ENCODE data around the gene MYBPC2.

The MYBPC2 gene

DNA sequence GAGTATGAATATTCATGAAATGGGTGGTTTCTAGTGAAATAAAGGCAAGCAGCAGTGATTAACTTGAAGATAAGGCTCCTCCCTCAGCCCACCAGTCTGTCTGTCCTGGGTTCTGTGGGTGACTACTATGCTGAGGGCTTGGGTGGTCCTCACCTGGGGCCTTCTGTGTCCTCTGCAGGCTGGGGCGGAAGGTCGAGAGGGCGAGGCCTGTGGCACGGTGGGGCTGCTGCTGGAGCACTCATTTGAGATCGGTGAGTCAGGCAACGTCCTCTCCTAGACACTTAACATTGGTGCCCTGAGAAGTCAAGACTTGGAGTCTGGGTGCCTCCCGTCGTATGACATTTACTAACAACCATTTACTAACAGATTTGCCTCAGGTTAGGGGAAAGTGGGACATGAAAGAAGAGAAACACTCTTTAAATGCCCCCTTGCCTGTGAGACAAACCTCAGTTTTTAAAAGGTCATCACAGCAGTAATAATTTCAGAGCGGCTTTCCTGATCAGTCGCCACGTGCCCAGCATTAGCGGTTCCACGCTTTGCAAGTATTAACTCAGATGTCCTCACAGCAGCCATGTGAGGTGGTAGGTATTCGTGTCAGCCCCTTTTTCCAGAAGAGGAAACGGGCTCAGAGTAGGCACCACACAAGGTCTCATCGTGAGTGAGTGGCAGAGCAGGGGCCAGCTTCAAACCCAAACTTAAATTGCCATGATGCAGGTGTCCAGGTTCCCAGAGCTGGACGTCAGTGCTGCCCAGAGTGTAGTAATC is 45.2 kb downstream of the MYBPC2 start:
- Histone ChIP-seq H3K4me1 (ENCODE audit: control insufficient read depth in 5 of 5, insufficient read depth in 5 of 5, low read length in 5 of 5) (peaks cover 3 to 21% (median 16%) of the 10 kb centered on the region in 5 donors), H3K27me3 (ENCODE audit: control insufficient read depth in 5 of 5, insufficient read depth in 4 of 5, low read length in 5 of 5) (no peaks in the 10 kb centered on the region), H3K4me3 (ENCODE audit: low read depth in 1 of 5, low read length in 5 of 5) (peak overlapping the region in 2 of 5 donors; percentile 93 to 94), H3K9me3 (ENCODE audit: control insufficient read depth in 5 of 5, low read length in 5 of 5) (no peaks in the 10 kb centered on the region), H3K27ac (ENCODE audit: low read depth, low read length) (no peak overlapping the region), H3K9ac (ENCODE audit: low read length in 5 of 5) (peak overlapping the region in 4 of 5 donors; percentile 30 to 95 (median 58)), H3K36me3 (ENCODE audit: control insufficient read depth in 5 of 5, insufficient read depth in 5 of 5, low read length in 5 of 5) (peaks cover 0 to 44% (median 40%) of the 10 kb centered on the region in 5 donors)

DNA sequence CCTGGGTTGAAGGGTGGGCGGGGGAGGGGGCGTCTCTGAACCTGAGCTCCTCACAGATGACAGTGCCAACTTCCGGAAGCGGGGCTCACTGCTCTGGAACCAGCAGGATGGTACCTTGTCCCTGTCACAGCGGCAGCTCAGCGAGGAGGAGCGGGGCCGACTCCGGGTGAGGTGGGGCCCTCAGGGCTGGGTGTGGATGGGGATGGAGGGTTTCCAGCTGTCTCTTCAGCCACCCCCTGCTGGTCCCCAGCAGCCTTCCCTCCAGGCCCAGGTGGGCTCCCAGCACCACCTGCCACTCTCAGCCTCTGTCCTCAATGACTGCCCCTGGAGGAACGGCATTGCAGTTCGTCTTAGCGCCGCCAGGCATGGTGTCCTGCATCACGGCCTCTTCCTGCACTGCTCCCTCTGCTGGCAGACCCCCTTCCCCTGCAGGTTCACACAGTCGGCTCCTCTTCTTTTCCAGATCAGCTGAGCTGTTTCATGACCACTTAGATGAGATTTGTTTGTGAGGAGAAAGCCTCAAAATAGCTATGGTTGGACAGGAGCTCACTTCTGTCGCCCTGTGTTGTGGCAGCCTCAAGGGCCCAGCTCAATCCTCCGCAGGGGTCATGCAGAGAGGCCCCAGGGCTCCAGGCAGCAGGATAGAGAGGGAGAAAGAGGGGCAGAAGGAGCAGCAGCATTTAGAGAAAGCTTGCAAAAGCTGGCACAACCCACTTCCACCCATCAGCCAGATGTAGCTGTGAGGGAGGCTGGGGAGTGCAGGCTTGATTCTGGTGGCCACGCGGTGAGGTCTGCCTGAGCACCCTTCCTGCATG is 46.4 kb downstream of the MYBPC2 start:
- Histone ChIP-seq H3K4me3 (ENCODE audit: low read depth in 1 of 5, low read length in 5 of 5) (no peak overlapping the region), H3K9me3 (ENCODE audit: control insufficient read depth in 5 of 5, low read length in 5 of 5) (no peaks in the 10 kb centered on the region), H3K27ac (ENCODE audit: low read depth, low read length) (no peak overlapping the region), H3K4me1 (ENCODE audit: control insufficient read depth in 5 of 5, insufficient read depth in 5 of 5, low read length in 5 of 5) (peaks cover 3 to 21% (median 16%) of the 10 kb centered on the region in 5 donors), H3K27me3 (ENCODE audit: control insufficient read depth in 5 of 5, insufficient read depth in 4 of 5, low read length in 5 of 5) (no peaks in the 10 kb centered on the region), H3K36me3 (ENCODE audit: control insufficient read depth in 5 of 5, insufficient read depth in 5 of 5, low read length in 5 of 5) (peaks cover 0 to 50% (median 46%) of the 10 kb centered on the region in 5 donors), H3K9ac (ENCODE audit: low read length in 5 of 5) (no peak overlapping the region)

DNA sequence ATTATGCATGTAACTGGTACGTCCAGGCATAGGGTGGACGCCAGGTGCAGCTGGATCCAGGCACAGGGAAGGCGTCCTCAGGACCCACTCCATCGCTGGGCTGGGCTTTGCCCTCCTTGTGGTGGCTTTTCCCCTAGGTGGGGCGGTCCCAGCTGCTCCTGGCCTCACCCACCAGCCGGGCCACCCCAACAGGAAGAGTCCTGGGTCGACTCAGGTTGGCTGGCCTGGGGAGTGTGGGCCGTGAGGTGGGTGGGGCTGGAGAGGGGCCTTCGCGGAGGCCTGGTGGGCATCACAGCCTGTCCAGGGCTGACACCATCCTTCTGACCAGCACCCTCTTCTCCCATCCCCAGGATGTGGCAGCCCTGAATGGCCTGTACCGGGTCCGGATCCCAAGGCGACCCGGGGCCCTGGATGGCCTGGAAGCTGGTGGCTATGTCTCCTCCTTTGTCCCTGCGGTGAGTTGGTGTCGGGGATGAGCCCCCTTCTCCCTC is 47.1 kb downstream of the MYBPC2 start:
- Histone ChIP-seq H3K4me3 (ENCODE audit: low read depth in 1 of 5, low read length in 5 of 5) (no peak overlapping the region), H3K36me3 (ENCODE audit: control insufficient read depth in 5 of 5, insufficient read depth in 5 of 5, low read length in 5 of 5) (peaks cover 0 to 54% (median 46%) of the 10 kb centered on the region in 5 donors), H3K9me3 (ENCODE audit: control insufficient read depth in 5 of 5, low read length in 5 of 5) (no peaks in the 10 kb centered on the region), H3K4me1 (ENCODE audit: control insufficient read depth in 5 of 5, insufficient read depth in 5 of 5, low read length in 5 of 5) (peaks cover 3 to 21% (median 16%) of the 10 kb centered on the region in 5 donors), H3K27ac (ENCODE audit: low read depth, low read length) (no peak overlapping the region), H3K9ac (ENCODE audit: low read length in 5 of 5) (no peak overlapping the region), H3K27me3 (ENCODE audit: control insufficient read depth in 5 of 5, insufficient read depth in 4 of 5, low read length in 5 of 5) (no peaks in the 10 kb centered on the region)

DNA sequence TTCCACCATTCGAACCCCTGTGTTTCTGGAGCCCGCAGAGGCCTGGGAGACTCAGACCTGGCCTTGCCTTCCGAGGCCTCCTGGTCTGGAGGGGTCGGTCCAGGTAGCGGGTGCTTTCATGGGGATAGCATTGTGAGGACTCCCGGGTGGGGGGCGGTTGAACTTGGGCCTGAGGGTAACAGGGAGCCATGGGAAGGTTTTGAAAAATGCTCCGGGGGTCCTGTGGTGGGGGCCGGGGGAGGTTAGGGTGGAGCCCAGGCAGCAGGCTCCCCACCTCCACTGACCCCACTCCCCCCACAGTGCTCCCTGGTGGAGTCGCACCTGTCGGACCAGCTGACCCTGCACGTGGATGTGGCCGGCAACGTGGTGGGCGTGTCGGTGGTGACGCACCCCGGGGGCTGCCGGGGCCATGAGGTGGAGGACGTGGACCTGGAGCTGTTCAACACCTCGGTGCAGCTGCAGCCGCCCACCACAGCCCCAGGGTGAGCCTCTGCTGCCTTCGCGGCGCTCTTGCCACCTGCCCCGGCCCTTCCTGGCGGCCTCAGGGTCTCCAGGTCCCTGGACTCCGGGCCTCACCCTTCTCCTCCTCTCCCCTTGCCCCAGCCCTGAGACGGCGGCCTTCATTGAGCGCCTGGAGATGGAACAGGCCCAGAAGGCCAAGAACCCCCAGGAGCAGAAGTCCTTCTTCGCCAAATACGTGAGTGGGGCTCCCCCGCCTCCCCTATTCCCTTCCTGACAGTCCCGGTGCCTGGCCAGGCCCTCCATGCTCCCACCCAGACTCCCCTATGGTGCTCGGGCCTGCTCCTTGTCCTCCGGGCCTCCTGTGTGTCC is 47.8 kb downstream of the MYBPC2 start:
- Histone ChIP-seq H3K27ac (ENCODE audit: low read depth, low read length) (no peak overlapping the region), H3K27me3 (ENCODE audit: control insufficient read depth in 5 of 5, insufficient read depth in 4 of 5, low read length in 5 of 5) (no peaks in the 10 kb centered on the region), H3K4me1 (ENCODE audit: control insufficient read depth in 5 of 5, insufficient read depth in 5 of 5, low read length in 5 of 5) (peaks cover 3 to 21% (median 16%) of the 10 kb centered on the region in 5 donors), H3K9ac (ENCODE audit: low read length in 5 of 5) (no peak overlapping the region), H3K4me3 (ENCODE audit: low read depth in 1 of 5, low read length in 5 of 5) (no peak overlapping the region), H3K9me3 (ENCODE audit: control insufficient read depth in 5 of 5, low read length in 5 of 5) (no peaks in the 10 kb centered on the region), H3K36me3 (ENCODE audit: control insufficient read depth in 5 of 5, insufficient read depth in 5 of 5, low read length in 5 of 5) (peaks cover 0 to 56% (median 50%) of the 10 kb centered on the region in 5 donors)

DNA sequence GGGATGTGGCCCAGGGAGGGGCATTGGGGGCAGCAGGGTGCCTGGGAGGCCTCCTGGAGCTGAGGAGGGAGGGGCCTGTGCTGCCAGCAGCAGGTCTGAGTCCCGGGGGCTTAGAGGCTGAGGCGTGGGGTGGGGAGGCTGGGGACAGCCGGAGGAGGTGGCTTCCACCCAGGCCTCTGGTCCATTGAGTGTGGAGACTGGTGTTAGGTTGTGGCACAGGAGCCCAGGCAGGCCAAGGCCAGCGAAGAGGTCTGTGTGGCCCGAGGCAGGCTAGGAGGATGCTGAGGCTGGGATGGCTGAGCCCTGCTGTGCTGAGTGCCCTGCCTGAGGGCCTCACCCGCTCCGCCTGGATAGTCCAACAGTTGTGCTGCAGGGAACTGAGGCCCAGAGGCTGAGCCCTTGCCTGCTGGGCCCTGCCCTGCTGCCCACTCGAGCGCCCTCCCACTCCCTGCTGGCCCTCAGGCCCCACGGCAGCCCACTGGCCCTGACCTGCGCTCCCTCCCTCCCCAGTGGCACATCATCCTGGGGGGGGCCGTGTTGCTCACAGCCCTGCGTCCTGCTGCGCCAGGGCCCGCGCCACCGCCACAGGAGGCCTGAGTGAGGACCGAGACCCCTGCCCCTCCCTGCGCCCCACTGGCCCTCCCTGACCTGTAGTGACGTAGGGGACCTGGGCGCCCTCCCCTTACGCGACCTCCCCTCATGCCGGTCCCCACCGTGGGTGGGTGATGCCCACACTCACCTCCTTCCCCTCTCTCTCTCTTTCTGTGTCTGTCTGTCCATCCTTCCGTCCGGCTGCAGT is 48.9 kb downstream of the MYBPC2 start:
- peaks cover 0 to 56% (median 50%) of the 10 kb centered on the region in 5 donors for H3K36me3 ChIP-seq (ENCODE audit: control insufficient read depth in 5 of 5, insufficient read depth in 5 of 5, low read length in 5 of 5)
- peaks cover 3 to 18% (median 14%) of the 10 kb centered on the region in 5 donors for H3K4me1 ChIP-seq (ENCODE audit: control insufficient read depth in 5 of 5, insufficient read depth in 5 of 5, low read length in 5 of 5)
- H3K27me3 ChIP-seq (ENCODE audit: control insufficient read depth in 5 of 5, insufficient read depth in 4 of 5, low read length in 5 of 5): no peaks in the 10 kb centered on the region
- H3K27ac ChIP-seq (ENCODE audit: low read depth, low read length): no peak overlapping the region
- no peak overlapping the region for H3K9ac ChIP-seq (ENCODE audit: low read length in 5 of 5)
- H3K9me3 ChIP-seq (ENCODE audit: control insufficient read depth in 5 of 5, low read length in 5 of 5): no peaks in the 10 kb centered on the region
- H3K4me3 ChIP-seq (ENCODE audit: low read depth in 1 of 5, low read length in 5 of 5): no peak overlapping the region

DNA sequence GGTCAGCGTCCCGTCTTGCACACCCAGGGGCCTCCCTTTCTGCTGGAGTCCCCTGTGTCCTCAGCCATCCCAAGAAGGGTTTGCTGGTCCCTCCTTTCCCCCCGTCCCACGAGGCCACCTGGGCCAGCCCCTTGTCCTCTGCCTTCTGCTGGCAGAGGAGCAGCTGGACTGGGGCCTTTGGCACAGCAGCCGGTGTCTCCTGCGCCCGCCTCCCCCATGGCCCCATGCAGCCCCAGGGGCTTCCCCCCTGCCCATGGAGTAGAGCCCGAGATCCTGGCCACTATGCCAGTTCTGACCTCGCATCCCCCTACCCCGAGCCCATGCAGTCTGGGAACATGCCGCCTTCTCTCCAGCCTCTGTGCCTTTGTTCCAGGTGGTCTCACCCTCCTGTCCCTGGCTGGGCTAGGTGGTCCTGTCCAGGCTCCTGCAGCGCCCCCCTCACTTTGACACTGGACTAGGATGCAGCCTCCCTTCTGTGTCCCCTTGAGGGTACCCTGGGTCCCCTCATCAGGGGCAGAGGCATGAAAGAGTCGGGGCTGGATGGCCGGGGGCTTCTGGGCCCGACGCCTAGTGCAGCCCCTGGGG is 49.7 kb downstream of the MYBPC2 start:
- H3K9ac ChIP-seq (ENCODE audit: low read length in 5 of 5): no peak overlapping the region
- no peak overlapping the region for H3K27ac ChIP-seq (ENCODE audit: low read depth, low read length)
- H3K36me3 ChIP-seq (ENCODE audit: control insufficient read depth in 5 of 5, insufficient read depth in 5 of 5, low read length in 5 of 5): peaks cover 0 to 56% (median 50%) of the 10 kb centered on the region in 5 donors
- H3K4me1 ChIP-seq (ENCODE audit: control insufficient read depth in 5 of 5, insufficient read depth in 5 of 5, low read length in 5 of 5): peaks cover 2 to 10% (median 6%) of the 10 kb centered on the region in 5 donors
- H3K9me3 ChIP-seq (ENCODE audit: control insufficient read depth in 5 of 5, low read length in 5 of 5): no peaks in the 10 kb centered on the region
- H3K27me3 ChIP-seq (ENCODE audit: control insufficient read depth in 5 of 5, insufficient read depth in 4 of 5, low read length in 5 of 5): peaks cover 0 to 8% (median 6%) of the 10 kb centered on the region in 5 donors
- no peak overlapping the region for H3K4me3 ChIP-seq (ENCODE audit: low read depth in 1 of 5, low read length in 5 of 5)

DNA sequence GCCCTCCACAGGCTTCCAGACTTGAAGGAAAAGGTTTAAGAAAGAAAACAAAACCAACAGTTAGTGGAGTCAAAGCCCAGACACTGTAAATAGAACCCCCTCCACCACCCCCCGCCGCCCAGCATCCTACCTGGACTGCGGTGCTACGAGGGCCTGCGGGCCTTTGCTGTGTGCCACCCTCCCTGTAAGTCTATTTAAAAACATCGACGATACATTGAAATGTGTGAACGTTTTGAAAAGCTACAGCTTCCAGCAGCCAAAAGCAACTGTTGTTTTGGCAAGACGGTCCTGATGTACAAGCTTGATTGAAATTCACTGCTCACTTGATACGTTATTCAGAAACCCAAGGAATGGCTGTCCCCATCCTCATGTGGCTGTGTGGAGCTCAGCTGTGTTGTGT is 50.2 kb downstream of the MYBPC2 start:
- peaks cover 4 to 12% (median 10%) of the 10 kb centered on the region in 5 donors for H3K27me3 ChIP-seq (ENCODE audit: control insufficient read depth in 5 of 5, insufficient read depth in 4 of 5, low read length in 5 of 5)
- peaks cover 0 to 5% (median under 1%) of the 10 kb centered on the region in 5 donors for H3K4me1 ChIP-seq (ENCODE audit: control insufficient read depth in 5 of 5, insufficient read depth in 5 of 5, low read length in 5 of 5)
- peak overlapping the region in 1 of 5 donors; percentile 28 for H3K9ac ChIP-seq (ENCODE audit: low read length in 5 of 5)
- H3K27ac ChIP-seq (ENCODE audit: low read depth, low read length): no peak overlapping the region
- H3K9me3 ChIP-seq (ENCODE audit: control insufficient read depth in 5 of 5, low read length in 5 of 5): no peaks in the 10 kb centered on the region
- peaks cover 0 to 56% (median 50%) of the 10 kb centered on the region in 5 donors for H3K36me3 ChIP-seq (ENCODE audit: control insufficient read depth in 5 of 5, insufficient read depth in 5 of 5, low read length in 5 of 5)
- no peak overlapping the region for H3K4me3 ChIP-seq (ENCODE audit: low read depth in 1 of 5, low read length in 5 of 5)

DNA sequence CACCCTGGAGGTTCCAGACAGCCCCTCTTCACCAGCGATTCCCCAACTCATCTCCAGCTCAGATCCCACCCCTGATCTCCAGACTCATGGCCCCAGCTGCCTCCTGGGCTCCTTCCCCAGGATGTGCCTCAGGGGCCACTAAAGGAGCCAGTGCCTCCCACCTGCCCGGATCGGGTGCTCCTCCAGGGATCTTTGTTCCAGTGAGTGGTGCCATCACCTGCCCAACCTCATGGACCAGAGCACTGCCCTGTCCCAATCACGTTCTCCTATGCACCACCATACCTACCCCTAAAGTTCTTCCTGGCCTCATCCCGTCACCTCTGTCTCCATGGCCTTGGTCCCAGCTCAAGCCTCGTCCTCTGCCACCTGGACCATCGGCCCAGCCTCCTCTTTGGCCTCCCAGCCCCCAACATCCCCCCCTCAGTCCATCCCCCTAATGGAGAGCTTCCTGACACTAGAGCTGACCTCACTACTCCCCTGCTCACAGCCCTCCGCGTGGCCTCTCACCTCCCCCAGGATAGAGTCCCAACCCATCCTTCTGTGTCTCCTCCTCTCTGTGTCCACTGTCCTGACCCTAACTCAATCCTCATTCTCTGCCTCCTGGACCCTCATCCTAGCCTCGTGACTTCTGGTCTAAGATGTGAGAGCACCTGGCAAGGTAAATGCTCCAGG is 52.7 kb downstream of the MYBPC2 start:
- peaks cover 7 to 26% (median 19%) of the 10 kb centered on the region in 5 donors for H3K27me3 ChIP-seq (ENCODE audit: control insufficient read depth in 5 of 5, insufficient read depth in 4 of 5, low read length in 5 of 5)
- peaks cover 0 to 7% (median 0%) of the 10 kb centered on the region in 5 donors for H3K4me1 ChIP-seq (ENCODE audit: control insufficient read depth in 5 of 5, insufficient read depth in 5 of 5, low read length in 5 of 5)
- H3K36me3 ChIP-seq (ENCODE audit: control insufficient read depth in 5 of 5, insufficient read depth in 5 of 5, low read length in 5 of 5): peaks cover 0 to 41% (median 29%) of the 10 kb centered on the region in 5 donors
- H3K4me3 ChIP-seq (ENCODE audit: low read depth in 1 of 5, low read length in 5 of 5): no peak overlapping the region
- H3K9ac ChIP-seq (ENCODE audit: low read length in 5 of 5): no peak overlapping the region
- no peak overlapping the region for H3K27ac ChIP-seq (ENCODE audit: low read depth, low read length)
- H3K9me3 ChIP-seq (ENCODE audit: control insufficient read depth in 5 of 5, low read length in 5 of 5): peaks cover 0 to 1% (median 0%) of the 10 kb centered on the region in 5 donors

Measured in subcutaneous abdominal adipose tissue (tissue), 5 donors.